Inflammatory macrophage treated with lipopolysaccharide for 1 hour (primary cell): ENCODE results near the gene DOC2A.
A peak's percentile ranks its signal among the peaks of the same experiment; 100 is the strongest.
"Not testable (repeated sequence)": the region's sequence is repeated elsewhere in the genome, so short reads cannot be mapped to it uniquely, and the experiment has no call there.

Experiments
- DNase-seq, 2 donors: peaks; one replicate each; pipeline ENCODE4 v3.0.0-alpha.2; 2020 to 2022

The DOC2A gene

DNA sequence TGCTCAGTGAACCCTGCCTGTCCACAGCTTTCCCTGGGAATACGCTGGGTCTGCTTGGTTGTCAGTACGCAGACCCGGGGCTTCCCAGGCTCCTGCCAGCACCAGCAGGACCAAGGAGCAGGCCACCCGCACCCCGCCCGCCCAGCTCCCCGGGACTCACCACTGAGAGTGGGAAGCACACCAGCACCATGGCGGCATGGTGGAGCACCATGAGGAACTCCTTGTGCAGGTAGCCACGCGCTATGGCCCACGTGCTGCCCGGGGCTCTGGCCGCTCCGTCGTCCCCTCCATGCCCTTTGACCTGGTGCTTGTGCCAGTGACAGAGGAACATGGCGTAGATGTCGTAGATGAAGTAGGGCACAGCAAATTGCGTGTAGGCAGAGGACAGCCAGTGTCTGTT, 15.6 kb upstream of the DOC2A start:
- no peak for DNase-seq

DNA sequence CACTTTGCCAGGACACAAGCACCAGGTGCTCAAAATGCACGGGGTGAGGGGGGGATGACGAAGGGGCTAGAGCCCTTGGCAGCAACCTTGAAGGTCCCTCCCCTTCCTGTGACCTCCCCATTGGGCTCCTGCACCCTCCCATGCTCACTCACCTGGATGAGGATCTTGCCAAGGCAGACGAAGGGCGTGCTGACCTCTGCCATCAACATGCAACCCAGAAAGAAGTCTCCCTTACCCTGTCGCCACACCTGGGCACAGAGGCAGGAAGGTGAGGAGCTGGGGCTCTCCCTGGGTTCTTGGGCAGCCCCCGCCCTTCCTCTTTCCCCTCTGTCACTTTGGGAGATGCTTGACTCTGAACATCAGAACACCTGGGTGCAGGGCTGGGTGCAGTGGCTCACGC, 14.7 kb upstream of the DOC2A start:
- no peak for DNase-seq

DNA sequence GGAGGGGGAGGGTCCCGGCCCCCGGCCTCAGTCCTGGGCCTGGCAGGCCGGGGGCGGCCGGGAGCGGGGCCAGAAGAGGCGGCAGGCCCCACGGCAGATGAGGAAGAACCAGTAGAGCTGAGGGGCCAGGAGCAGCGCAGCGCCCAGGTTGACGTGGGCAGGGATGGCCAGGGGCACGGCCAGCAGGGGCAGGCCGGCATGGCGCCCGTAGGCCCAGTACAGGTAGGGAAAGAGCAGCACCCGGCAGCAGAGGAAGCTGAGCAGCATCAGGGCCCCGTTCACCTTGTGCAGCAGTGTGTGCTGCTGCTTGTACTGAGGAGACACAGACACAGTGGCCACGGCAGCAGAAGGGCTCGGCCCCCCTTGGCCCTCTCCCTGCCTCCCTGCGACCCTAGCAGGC, 14.3 kb upstream of the DOC2A start:
- DNase-seq = no peak

DNA sequence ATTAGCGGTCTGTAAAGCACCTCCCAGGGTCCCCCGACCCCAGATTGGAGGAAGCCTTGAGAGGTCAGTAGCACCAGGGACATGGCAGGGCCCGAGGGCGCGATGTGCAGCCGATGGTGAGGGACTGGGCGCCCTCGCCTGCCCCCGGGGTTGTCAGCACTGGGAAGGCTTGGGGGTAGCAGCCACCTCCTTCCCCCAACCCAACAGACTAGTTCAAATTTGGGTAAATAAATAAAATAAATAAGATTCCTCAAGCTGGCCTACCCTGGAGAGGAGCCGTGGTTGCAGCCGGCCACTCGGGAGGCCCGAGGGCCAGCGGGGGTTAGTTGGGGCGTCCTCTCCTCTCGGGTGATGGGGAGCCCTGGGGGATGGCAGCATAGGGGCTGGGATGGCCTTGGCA, 13.6 kb upstream of the DOC2A start:
- DNase-seq = no peak

DNA sequence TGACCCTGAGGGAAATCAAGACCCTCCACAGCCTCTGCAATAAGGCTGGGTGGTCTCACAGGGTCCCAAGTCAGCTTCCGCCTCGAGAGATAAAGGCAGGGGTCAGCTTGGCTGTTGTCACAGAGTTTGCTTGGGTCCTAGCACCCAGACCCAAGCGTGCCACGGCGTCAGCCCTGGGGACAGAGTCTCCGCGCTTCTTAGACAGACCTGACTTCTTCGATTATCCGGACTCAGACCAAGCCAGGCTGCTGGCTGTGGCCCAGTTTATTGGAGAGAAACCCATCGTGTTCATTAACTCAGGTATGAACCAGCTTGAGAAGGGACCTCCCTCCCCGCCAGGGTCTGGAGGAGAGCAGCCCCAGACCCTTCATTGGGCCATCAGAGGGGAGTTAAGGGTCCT, 12.8 kb upstream of the DOC2A start:
- no peak for DNase-seq

DNA sequence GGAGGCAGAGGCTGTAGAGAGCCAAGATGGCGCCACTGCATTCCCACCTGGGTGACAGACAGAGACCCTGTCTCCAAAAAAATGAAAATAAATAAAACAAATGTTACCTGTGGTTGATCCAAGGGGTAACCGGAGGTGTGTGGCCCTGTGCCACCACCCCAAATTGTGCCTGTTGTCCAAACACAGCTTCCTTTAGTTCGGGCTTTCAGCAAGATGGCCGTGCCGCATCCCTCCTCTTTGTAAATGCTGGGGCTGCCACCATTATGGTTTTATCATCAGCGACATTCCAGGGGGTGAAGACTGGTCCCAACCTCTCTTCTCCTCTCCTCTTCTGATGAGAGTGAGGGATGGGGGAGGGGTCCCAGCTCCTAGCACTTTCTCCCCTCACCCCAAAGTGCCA, 12.1 kb upstream of the DOC2A start, which contains the start of gene C16orf92:
Gene C16orf92 (plus strand): TSS at position 312 of the 400 bp plus-strand sequence. CDS start 143 bp downstream, outside the sequence.
- DNase-seq = no peak

DNA sequence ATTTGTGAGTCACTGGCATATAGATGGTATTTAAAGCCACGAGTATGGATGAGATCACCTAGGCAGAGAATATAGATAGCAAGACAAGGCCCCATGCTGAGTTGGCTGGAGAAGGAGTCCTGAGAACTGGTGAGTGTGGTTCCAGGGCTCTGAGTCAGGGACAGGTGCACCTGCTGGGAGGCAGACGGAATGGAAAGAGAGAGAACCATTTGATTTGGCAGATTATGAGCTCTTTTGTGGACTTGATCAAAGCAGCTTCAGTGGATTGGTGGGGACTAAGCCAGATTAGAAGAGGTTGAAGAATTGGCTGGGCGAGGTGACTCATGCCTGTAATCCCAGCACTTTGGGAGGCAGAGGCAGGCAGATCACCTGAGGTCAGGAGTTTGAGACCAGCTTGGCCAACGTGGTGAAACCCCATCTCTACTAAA, 7.9 kb upstream of the DOC2A start:
- DNase-seq = no peak

DNA sequence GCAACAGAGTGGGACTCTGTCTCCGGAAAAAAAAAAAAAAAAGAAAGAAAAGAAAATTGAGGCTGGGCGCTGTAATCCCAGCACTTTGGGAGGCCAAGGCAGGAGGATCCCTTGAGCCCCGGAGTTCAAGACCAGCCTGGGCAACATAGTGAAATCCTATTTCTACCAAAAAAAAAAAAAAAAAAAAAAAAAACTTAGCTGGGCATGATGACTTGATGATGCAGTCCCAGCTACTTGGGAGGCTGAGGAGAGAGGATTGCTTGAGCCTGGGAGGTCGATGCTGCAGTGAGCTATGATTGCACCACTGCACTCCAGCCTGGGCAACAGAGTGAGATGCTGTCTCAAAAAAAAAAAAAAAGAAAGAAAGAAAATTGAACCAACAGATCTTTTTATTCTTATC, 7.1 kb upstream of the DOC2A start:
- DNase-seq = not testable (repeated sequence)

DNA sequence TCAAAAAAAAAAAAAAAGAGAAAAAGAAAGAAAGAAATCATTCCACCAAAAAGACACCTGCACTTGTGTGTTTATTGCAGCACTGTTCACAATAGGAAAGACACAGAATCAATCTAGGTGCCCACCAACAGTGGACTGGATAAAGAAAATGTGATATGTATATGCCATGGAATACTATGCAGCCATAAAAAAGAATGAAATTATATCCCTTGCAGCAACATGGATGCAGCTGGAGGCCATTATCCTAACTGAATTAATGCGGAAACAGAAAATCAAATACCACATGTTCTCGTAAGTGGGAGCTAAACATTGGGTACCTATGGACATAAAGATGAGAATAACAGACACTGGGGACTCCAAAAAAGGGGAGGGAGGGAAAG, 6.4 kb upstream of the DOC2A start:
- no peak for DNase-seq

DNA sequence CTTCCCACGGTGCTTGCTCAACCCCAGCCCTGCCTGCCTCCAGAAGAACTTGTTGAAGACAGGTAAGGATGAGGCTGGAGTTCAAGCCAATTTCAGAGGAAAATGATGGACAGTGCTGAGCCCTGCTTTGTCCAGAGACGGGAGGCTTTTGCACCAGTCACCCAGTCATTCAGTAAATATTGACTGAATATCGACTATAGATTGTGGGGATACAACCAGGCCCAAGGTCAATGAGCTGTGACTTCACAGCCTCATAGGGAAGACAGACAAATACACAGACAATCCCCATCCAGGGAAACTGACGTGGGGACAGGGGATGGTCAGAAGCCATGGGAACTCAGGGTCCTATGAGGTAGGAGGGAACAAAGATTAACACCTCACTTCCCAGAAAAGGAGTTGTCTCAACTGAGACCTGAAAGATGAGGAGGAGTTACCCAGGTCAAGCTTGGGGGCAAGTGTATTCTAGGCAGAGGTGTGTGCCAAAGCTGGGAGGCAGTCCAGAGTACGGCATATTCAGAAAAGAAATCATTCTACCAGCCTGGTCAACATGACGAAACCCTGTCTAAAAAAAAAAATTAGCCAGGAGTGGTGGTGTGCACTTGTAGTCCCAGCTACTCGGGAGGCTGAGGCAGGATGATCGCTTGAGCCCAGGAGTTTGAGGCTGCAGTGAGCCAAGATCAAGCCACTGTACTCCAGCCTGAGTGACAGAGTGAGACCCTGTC, 5.9 kb upstream of the DOC2A start:
- DNase-seq = no peak

DNA sequence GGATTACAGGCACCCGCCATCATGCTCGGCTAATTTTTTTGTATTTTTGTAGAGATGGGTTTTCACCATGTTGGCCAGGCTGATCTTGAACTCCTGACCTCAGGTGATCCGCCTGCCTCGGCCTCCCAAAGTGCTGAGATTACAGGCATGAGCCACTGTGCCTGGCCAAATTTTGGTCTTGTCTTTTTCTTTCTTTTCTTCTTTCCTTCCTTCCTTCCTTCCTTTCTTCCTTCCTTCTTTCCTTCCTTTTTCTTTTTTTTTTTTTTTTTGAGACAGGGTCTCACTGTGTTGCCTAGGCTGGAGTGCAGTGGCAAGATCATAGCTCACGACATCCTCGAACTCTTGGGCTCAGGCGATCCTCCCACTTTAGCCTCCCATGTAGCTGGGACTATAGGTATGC, 4.6 kb upstream of the DOC2A start:
- not testable (repeated sequence) for DNase-seq

DNA sequence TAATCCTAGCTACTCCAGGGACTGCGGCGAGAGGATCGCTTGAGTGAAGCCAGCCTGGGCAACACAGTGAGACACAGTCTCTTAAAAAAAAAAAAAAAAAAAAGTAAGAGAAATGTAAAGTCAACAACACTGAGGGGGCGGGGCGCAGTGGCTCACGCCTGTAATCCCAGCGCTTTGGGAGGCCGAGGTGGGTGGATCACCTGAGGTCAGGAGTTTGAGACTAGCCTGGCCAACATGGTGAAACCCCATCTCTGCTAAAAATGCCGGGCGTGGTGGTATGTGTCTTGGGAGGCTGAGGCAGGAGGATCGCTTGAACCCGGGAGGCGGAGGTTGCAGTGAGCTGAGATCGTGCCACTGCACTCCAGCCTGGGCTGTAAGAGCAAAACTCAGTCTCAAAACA, 1.8 kb upstream of the DOC2A start:
- not testable (repeated sequence) for DNase-seq

DNA sequence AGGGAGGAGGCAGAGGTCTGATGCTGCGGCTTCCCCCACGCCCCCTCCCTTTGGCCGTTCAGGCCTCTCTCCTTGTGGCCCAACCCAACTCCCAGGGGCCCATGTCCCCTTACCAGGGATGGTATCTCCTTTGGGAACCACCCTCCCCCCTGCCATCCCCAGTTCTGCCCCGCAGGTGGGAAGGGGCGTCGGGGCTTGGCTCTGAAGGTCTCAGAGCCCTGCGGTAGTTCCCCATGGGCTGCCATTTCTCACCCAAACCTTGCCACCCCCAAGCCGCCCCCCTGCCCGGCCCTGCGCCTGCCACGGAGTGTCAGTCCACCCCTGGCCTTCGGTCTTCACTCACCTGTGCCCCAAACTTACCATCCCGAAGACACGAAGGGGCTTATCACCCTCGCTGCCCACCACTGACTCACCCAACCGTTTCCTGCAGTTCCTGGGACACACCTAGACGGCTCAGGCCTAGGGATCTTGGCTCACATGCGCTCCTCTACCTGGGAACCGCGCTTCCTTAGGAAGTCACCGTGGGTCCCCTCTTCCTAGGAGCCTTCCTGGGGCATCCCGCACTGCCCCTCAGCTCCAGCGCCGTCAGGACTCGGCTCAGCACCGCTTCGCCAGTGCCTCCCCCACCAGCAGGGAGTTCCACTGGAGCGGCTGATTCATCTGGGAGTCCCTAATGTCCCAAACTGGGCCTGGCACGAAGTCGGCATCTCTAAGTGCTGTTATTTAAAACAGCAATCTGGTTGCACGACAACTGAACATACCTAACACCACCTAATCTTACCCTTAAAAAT, 1.1 kb upstream of the DOC2A start:
- no peak for DNase-seq

DNA sequence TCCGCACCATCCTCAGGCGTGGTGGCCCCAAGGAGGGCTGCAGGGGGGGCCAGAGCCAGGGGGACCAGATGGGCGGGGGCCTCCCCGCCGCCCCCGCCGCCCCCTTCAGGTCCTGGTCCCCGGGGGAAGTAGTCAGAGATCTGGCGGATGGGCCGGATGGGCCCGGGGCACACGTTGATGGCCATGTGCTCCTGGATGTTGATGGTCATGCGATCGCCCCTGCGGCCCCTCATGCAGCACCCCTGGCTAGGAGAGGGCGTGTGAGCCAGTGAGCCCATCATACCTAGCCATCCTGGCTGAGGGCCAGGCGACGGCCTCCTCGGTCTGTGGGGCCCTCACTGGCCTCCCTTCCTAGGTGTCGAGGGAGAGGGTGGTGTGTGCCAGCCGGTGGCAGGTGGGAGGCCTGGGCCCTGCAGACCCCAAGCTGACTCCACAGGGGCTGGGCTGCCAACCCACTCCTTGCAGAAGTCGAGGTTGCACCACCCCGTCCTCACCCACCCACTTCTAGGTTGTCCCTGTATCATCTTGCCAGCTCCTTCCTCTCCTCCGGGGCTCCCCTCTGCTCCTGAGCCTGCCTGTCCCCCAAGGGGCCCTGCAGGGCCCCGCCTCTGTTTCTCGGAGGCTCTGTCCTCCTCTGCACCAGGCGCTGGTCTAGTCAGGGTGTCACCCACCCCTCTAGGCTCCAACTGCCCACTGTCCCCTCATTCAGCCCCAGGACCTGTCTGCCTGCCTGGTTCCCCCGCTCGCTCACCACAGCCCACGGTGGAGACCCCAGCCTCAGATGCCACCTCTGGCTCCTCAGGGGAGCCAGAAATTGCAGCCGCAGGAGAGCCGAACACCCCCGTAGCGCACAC, 610 bp downstream of the DOC2A start:
- no peak for DNase-seq

DNA sequence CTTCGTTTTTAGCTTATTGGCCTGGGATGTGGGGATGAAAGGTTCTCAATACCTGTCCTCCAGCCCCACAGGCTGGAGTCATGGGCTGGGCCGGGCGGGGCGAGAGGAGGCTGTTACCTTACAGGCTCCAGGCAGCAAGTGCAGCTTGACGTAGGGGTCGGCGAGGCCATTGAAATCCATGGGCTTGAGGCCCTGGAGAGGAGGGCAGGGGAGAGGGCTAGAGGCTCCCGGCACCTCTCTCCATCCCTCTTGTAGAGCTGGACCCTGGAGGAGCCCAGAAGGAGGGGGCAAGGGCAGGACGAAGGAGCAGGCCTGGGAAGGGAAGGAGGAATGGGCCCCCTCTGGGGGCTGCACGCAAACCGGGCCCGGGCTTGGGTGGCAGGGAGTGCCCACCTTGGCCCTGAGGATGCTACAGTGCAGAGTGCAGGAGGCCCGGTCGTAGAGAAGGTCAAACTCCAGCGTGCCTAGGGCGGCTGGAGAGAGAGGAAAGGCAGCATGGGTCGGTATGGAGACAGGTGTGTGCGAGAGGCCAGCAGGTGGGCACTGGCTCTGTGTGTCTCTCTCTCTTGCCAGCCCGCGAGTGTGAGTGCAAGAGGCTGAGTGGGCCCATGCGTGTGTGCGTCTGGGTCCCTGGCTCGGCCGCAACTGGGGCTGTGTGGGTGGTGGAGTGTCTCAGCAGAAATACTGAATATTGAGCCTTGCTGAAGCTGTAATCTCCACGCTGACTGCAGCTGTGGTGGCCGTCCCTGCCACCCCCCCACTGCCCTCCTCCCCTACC, 1.6 kb downstream of the DOC2A start:
- no peak for DNase-seq

DNA sequence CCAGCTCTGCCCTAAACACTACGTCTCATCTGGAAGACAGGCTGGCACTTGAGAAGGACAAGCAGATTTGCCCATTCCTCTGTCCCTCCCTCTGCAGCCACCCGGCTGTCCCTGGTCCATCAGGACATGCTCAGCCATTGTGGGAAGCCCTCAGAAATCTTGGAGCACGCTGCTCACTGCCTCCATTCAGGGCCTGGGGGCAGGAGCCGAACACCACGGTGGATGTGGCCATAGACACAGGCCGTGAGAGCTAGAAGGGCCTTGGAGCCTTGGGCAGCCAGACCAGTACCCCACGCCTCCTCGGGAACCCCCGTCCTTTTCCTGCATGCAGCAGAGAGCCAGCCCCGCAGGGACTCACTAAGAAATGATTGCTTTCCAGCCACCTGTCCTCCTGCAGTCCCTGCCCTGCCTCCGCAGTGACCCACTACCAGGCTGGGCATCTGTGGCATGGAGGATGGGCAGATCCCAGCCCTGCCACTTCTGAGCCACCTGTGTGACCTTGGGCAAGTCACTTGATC, 3.4 kb downstream of the DOC2A start:
- no peak for DNase-seq

DNA sequence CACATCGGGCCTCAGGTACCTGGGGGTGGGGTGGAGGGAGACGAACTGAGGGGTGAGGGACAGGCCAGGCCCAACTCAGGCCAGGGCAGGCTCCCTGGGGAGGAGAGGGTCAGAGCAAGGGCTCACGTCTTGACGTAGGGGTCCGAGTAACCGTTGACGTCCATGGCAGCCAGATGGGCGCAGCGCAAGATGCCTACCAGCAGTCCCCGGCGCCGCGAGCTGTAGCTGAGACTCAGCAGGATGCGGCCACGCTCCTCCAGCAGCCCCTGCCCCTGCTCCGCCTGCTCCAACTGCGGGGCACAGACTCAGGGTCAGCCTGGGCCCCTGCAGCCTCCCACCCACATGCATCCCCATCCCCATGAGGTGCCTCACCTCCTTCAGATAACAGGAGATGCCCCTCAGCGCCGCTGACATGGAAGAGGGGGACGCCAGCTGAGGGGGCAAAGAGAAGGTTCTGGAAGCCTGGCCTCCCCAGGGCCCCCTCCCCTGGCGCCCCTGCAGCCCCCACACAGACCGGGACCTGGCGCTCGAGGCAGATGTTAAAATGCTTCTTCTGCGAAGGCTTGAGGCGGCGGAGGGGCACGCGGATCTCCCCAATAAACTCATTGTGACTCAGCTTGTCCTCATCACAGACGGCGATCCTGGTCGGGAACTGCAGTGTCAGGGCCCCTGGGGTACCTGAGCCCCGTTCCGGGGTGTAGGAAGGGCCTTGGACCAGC, 4.0 kb downstream of the DOC2A start:
- DNase-seq = no peak

DNA sequence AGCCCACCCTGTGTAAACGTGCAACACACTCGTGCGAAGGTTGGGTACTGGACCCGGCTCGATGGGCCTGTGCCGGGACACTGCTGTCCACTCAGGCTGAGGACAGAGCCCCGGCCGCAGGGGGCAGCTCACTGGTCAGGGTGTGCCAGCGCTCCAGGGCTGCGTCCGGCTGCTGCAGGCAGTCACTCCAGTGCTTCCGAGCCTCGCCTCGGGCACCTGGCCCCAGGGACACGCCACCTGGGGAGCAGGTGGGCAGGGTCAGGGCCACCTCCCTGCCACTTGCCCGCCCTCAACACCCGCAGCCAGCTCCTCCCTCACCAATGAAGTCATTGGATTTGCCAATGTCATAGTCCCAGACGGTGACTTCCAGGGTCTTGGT, 4.7 kb downstream of the DOC2A start:
- DNase-seq = no peak

DNA sequence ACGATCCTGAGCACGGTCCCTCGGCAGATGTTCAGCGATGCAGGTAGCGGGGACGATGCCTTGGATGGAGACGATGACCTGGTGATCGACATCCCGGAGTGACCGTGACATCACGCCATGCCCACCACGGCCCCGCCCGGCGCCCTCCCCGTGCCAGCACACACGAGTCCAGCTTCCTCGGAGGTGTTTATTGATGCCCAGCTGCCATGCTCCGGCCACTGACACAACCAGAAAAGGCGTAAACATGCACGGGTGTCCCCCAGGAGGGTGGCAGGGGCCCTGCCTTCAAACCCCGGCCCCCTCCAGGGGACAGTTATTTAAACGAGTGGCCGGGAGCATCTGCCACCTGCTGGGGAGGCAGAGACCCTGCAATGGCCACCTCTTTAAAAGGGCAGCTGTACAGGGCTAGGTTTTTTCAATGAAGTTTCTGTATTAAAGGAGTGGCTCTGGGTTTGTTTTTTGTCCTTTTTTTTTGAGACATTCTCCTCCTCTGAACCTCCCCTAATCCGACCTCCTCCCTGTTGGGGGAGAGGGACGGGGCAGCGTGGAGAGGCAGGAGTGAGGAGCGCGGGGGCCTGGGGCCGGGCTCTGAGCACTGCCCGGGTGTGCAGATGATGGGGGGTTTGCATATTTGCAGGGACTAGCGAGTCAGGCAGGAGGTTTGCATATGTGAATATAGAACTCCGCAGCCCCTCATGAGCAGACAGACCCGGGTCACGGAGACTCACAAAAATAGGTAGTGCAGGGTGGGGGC, 5.3 kb downstream of the DOC2A start:
- peak; percentile 22 to 38 for DNase-seq

DNA sequence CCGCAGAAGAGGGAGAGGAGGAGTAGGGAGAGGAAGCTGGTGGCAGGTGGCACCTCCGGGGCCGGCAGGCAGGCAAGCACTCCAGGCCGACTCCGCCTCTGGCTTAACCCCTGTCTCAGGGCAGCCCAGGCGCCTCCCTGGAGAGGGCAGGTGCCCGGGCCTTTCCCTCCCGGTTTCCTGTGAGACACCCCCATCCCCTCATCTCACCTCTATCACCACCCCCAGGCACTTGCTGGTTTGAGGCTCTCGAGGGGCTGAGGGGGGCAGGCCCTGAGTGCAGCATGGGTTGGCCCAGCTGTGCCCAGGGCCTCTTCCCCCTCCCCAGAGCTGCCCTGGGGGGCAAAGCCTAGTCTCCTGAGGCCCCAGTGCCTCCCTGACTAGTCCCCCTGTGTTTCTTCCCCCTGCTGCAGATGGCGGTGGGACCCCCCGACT, 6.0 kb downstream of the DOC2A start:
- DNase-seq = no peak

DNA sequence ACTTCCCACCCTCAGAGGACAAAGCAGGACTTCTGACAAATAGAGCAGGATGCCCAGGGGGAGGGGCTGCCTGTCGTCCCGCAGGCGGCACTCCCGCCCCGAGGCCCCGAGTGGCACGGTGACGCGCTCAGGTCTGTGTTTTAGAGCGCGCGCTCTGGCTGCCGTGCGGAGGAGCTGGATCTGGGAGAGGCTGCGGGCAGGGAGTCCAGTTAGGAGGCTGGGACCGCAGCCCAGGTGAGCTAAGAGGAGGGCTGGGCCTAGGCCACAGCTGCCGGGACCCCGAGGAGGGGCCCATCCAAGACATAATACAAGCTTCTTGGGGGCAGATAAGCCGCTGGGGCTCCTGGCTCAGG, 6.4 kb downstream of the DOC2A start:
- DNase-seq = no peak
